Activated CD8-positive, alpha-beta memory T cell treated with anti-CD3 and anti-CD28 coated beads for 36 hours (primary cell): ENCODE results near the gene FNIP2. TPM values are rescaled to one million over a fixed set of nuclear protein-coding genes. Genes with fewer than 3 reads are reported as not detected.
"Not testable (repeated sequence)": the region's sequence is repeated elsewhere in the genome, so short reads cannot be mapped to it uniquely, and the experiment has no call there.

ENCODE experiments used
- CTCF ChIA-PET: fragments of 350-600 bp; sonication (Branson Sonifier 250); formaldehyde crosslinking; loops from one replicate; lab custom pipeline; 2021; ENCODE audit warnings: antibody characterized with exemption; lab: Charles Lee
- POLR2A ChIA-PET: fragments of 350-600 bp; sonication (Branson Sonifier 250); formaldehyde crosslinking; loops from one replicate; lab custom pipeline; 2021; ENCODE audit warnings: antibody characterized with exemption; lab: Charles Lee
- total RNA-seq, 2 experiments: library from RNA; stranded (reverse); gene quantifications; one replicate each; pipeline ENCODE4 v1.2.3, GENCODE V29; 2021

The FNIP2 gene
- total RNA-seq, 2 experiments from 2014 or later = 15.8 to 16.2 TPM

GRCh38 chr4:158956918-158957317, 188.1 kb downstream of the FNIP2 start:
- POLR2A ChIA-PET, CTCF ChIA-PET: not testable (repeated sequence)

Other genes starting within 250 kb of the FNIP2 start
- not detected for gene RXFP1, start 247.1 kb upstream of the FNIP2 start, total RNA-seq
- gene C4orf46, start 97.1 kb upstream of the FNIP2 start, total RNA-seq = 10 to 100 TPM; 20.6 to 21.5 TPM
- gene ETFDH, start 96.7 kb upstream of the FNIP2 start, total RNA-seq = 10 to 100 TPM; 23.2 to 26.9 TPM
- gene PPID, start 45.6 kb upstream of the FNIP2 start, total RNA-seq = 10 to 100 TPM; 70.5 to 74.1 TPM